Parathyroid adenoma (tissue), 2 donors: ENCODE results near the gene KIZ.

Experiments
- H2AFZ ChIP-seq: fragments of 300-600 bp; sonication (generic); one replicate; pipeline ENCODE4 v1.7.0; 2017; ENCODE audit warnings: antibody characterized with exemption, mild to moderate bottlenecking
- H3K27ac ChIP-seq: fragments of 300-600 bp; sonication (generic); one replicate; pipeline ENCODE4 v1.7.0; 2017
- H3K27me3 ChIP-seq: fragments of 300-600 bp; sonication (generic); one replicate; pipeline ENCODE4 v1.7.0; 2017; ENCODE audit warnings: low read length; ENCODE audit not compliant: control insufficient read depth, insufficient read depth
- H3K36me3 ChIP-seq: fragments of 300-600 bp; sonication (generic); one replicate; pipeline ENCODE4 v1.7.0; 2017; ENCODE audit warnings: low read length; ENCODE audit not compliant: control insufficient read depth, insufficient read depth
- H3K4me1 ChIP-seq: fragments of 300-600 bp; sonication (generic); one replicate; pipeline ENCODE4 v1.7.0; 2017; ENCODE audit warnings: control low read depth
- H3K4me2 ChIP-seq: fragments of 300-600 bp; sonication (generic); one replicate; pipeline ENCODE4 v1.7.0; 2017; ENCODE audit warnings: low read length
- H3K4me3 ChIP-seq: fragments of 300-600 bp; sonication (generic); one replicate; pipeline ENCODE4 v1.7.0; 2017; ENCODE audit warnings: low read depth, low read length
- H3K79me2 ChIP-seq: fragments of 300-600 bp; sonication (generic); one replicate; pipeline ENCODE4 v1.7.0; 2017; ENCODE audit warnings: control low read depth
- H3K9ac ChIP-seq: fragments of 300-600 bp; sonication (generic); one replicate; pipeline ENCODE4 v1.7.0; 2017; ENCODE audit warnings: mild to moderate bottlenecking
- H3K9me3 ChIP-seq: fragments of 300-600 bp; sonication (generic); one replicate; pipeline ENCODE4 v1.7.0; 2017; ENCODE audit warnings: low read length; ENCODE audit not compliant: control insufficient read depth
- TF ChIP-seq, protein P1 (sequence below): fragments of 300-600 bp; sonication (generic); IDR thresholded peaks from one replicate; pipeline ENCODE4 v1.7.0; 2017; ENCODE audit warnings: antibody characterized with exemption, mild to moderate bottlenecking
- donor health status: primary hyperparathyroidism.

The KIZ gene

DNA sequence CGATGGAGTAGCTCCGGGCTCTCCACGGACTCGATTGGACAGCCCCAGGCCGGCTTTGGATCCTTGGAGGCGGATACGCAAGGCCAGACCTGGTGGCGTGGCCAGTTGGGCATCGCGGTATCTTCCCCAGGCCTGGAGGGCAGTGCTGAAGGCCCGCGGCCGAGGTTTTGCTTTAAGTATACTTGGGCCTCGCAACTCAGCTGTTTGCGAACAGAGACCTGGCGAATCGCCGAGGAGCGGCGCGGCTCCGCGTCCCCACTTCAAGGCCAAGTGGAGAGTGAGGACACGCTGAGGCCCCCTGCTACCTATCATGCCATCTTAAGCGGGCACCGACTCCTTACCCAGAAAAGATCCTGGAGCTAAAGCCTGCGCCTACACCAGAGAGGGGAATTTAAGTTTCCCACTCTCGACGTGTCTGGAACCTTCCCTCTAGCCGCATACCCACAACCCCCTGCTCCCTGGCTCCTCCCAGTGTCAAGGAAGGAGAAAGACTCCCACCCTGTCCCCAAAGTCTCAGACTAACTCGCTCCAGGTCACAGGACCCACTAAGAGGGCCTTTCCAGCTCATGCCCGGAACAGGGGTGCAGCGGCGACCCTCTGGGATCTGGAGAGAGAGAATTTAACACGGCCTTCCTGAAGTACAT lies 23.8 kb upstream of the KIZ start:
- peaks cover 46% of the 10 kb centered on the region for H3K27me3 ChIP-seq
- H3K4me2 ChIP-seq, result no peak overlapping the region
- no peaks in the 10 kb centered on the region for H3K36me3 ChIP-seq
- no peaks in the 10 kb centered on the region for H3K79me2 ChIP-seq
- TF ChIP-seq, protein P1, sequence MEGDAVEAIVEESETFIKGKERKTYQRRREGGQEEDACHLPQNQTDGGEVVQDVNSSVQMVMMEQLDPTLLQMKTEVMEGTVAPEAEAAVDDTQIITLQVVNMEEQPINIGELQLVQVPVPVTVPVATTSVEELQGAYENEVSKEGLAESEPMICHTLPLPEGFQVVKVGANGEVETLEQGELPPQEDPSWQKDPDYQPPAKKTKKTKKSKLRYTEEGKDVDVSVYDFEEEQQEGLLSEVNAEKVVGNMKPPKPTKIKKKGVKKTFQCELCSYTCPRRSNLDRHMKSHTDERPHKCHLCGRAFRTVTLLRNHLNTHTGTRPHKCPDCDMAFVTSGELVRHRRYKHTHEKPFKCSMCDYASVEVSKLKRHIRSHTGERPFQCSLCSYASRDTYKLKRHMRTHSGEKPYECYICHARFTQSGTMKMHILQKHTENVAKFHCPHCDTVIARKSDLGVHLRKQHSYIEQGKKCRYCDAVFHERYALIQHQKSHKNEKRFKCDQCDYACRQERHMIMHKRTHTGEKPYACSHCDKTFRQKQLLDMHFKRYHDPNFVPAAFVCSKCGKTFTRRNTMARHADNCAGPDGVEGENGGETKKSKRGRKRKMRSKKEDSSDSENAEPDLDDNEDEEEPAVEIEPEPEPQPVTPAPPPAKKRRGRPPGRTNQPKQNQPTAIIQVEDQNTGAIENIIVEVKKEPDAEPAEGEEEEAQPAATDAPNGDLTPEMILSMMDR, result no peak
- H3K9ac ChIP-seq, result no peak overlapping the region
- no peaks in the 10 kb centered on the region for H3K9me3 ChIP-seq
- H3K4me3 ChIP-seq, result no peak overlapping the region
- H3K4me1 ChIP-seq, result peaks cover 5% of the 10 kb centered on the region
- peak overlapping the region; percentile 45 for H2AFZ ChIP-seq
- no peak overlapping the region for H3K27ac ChIP-seq

DNA sequence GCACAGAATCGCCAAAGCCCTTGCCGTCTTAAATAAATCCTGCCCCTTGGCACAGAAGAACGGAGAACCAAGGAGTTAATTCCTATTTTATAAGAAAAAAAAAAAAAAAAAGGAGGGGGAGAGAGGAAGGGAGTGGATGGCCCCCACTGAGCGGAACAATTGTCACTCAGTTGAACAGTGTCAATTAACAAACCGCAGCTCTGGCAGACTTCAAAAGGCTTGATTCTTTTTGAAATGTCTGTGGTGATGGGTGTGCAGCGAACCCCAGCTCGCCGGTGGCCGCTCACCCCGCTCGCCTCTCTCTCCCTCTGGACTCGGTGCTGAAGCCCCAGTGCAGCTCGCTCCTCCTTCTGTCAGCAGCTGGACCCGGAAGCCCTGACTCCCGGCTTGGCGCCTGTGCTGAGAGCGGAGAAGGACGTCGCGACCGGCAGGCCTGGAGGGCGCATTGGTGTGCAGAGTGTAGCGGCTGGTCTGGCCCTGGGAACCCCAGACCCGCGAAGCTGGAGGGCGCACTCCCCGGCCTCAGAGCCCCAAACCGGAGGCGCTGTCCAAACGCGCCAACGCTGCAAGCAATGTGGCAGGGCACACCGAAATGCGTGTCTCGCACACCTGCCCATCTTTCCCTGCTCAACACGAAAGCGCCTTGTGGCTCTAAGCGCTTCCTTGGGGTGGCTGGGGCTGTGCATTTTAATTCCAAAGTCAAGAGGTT lies 23.1 kb upstream of the KIZ start:
- Histone ChIP-seq H3K36me3 (no peaks in the 10 kb centered on the region), H3K4me1 (peaks cover 5% of the 10 kb centered on the region), H3K79me2 (no peaks in the 10 kb centered on the region), H3K4me3 (no peak overlapping the region), H2AFZ (peak overlapping the region; percentile 26), H3K27ac (no peak overlapping the region), H3K9ac (no peak overlapping the region), H3K27me3 (peaks cover 46% of the 10 kb centered on the region), H3K9me3 (no peaks in the 10 kb centered on the region), H3K4me2 (peak overlapping the region; percentile 50)
- TF ChIP-seq, protein P1, result no peak

DNA sequence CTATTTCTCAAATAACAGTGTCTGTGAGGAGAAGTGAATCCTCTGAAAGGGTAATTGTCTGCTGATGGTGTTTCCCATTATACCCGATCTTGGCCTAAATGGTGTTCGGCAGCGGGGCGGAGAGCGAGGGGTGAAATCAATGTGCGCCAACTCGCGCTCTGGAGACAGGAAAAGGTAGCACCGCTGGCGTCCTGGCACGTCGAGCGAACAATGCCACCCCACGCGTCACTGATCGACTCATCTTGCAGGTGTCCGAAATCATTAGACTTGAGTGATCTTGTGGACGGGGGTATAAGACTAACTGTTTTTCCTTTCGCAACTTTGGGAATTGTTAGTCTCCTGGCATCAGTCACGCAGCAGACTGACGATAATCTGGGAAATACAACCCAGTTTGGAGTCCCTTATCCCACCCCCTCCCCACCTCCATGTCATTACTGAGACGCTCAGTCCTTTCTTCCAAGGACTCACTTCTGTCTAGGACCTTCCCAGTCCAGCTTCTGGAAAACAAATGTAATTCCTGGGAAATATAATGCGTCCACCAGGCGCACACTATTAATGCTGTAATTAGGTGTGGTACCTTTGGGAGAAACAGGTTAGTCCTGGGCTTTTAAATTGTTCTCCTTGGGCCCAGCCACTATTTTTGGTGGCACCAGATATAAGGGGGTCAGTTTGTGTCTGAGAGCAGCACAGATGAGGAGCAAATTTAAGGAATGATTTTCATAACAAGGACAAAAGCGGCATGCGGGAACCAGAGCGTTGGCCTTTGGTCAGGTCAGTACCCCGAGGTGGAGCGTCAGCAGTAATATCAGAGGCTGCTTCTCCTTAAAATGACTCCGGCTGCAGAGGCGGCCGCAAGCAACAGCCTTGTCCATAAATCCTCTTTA lies 22.1 kb upstream of the KIZ start:
- Histone ChIP-seq H3K79me2 (no peaks in the 10 kb centered on the region), H3K36me3 (no peaks in the 10 kb centered on the region), H3K9me3 (no peaks in the 10 kb centered on the region), H3K4me3 (no peak overlapping the region), H3K27me3 (peaks cover 44% of the 10 kb centered on the region), H3K27ac (no peak overlapping the region), H2AFZ (no peak overlapping the region), H3K9ac (no peak overlapping the region), H3K4me2 (no peak overlapping the region), H3K4me1 (peaks cover 5% of the 10 kb centered on the region)
- TF ChIP-seq, protein P1, result no peak

DNA sequence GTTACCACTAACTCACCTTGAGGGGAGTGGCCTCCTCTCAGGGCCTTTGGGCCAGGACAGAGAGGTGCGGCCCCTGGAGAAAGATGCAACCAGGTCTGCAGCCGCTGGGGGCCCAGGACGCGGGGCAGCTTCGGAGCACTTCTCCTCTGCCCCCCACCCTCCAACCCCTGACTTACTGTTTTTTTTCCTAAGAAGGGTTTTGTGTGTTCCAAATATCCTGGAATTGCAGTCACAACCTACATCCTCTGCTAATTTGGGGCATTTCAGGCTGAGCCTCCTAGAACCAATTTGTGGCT lies 21.5 kb upstream of the KIZ start:
- Histone ChIP-seq H3K4me1 (peaks cover 5% of the 10 kb centered on the region), H2AFZ (no peak overlapping the region), H3K9me3 (no peaks in the 10 kb centered on the region), H3K36me3 (no peaks in the 10 kb centered on the region), H3K9ac (no peak overlapping the region), H3K4me2 (no peak overlapping the region), H3K79me2 (no peaks in the 10 kb centered on the region), H3K27ac (no peak overlapping the region), H3K4me3 (no peak overlapping the region), H3K27me3 (peaks cover 38% of the 10 kb centered on the region)
- TF ChIP-seq, protein P1, result no peak
